Lung (tissue), 12 donors: ENCODE results near the gene KRT80. TPM values are rescaled to one million over a fixed set of nuclear protein-coding genes. Genes with fewer than 3 reads are reported as not detected.

Experiments
- ATAC-seq: fragments of 200-7000 bp; cut with Tn5 transposase; one replicate; pipeline ENCODE4 v1.9.1; 2020; ENCODE audit warnings: moderate number of reproducible peaks; ENCODE audit not compliant: insufficient read depth, low FRiP score
- DNase-seq, 3 donors: peaks; one replicate each; pipeline ENCODE4 v3.0.0-alpha.2; 2013 to 2017
- H3K27ac ChIP-seq, 2 donors: one replicate each; pipeline ENCODE4 v1.5.1; 2013; ENCODE audit warnings: mild to moderate bottlenecking in 2 of 2, moderate library complexity in 2 of 2, control low read depth in 1 of 2, inconsistent platforms in 1 of 2, low read depth in 1 of 2, low read length in 1 of 2
- H3K27me3 ChIP-seq, 3 donors: one replicate each; pipeline ENCODE4 v1.5.1; 2013; ENCODE audit warnings: low read length in 2 of 3; ENCODE audit not compliant: control insufficient read depth in 3 of 3, insufficient read depth in 3 of 3
- H3K36me3 ChIP-seq, 4 donors: one replicate each; pipeline ENCODE4 v1.5.1; 2013; ENCODE audit warnings: low read length in 4 of 4, mild to moderate bottlenecking in 1 of 4, moderate library complexity in 1 of 4; ENCODE audit not compliant: control insufficient read depth in 4 of 4, insufficient read depth in 4 of 4
- H3K4me1 ChIP-seq, 5 donors: one replicate each; pipeline ENCODE4 v1.5.1; 2013; ENCODE audit warnings: low read length in 5 of 5, mild to moderate bottlenecking in 2 of 5, moderate library complexity in 1 of 5; ENCODE audit not compliant: control insufficient read depth in 5 of 5, insufficient read depth in 5 of 5
- H3K4me3 ChIP-seq: one replicate; pipeline ENCODE4 v1.5.1; 2013; ENCODE audit warnings: mild to moderate bottlenecking, control low read depth, moderate library complexity
- H3K9ac ChIP-seq, 2 donors: one replicate each; pipeline ENCODE4 v1.5.1; 2013; ENCODE audit warnings: low read length in 2 of 2, control low read depth in 1 of 2; ENCODE audit not compliant: insufficient read depth in 1 of 2
- H3K9me3 ChIP-seq, 4 donors: one replicate each; pipeline ENCODE4 v1.5.1; 2013; ENCODE audit warnings: low read length in 3 of 4, mild to moderate bottlenecking in 1 of 4, moderate library complexity in 1 of 4; ENCODE audit not compliant: control insufficient read depth in 4 of 4, insufficient read depth in 3 of 4
- WGBS, 2 donors: extraction: QIAGEN DNeasy Blood & Tissue Kit; methylation state at CpG; one replicate each; pipeline ENCODE4 v1.1.7; 2013; 5-methylcytosine and 5-hydroxymethylcytosine counted together
- polyA plus RNA-seq, 2 donors: library from polyadenylated mRNA; stranded (reverse); fragments of 200-250 nt; gene quantifications; one replicate each; pipeline ENCODE4 v1.2.1, GENCODE V29; 2013
- total RNA-seq, 2 donors: library from RNA; depleted of rRNA in 1 of 2; stranded (reverse); fragments of >200 nt in 1 of 2; gene quantifications; one replicate each; pipeline ENCODE4 v1.2.1, GENCODE V29; 2014 to 2021
- TF ChIP-seq, protein P1 (sequence below): IDR thresholded peaks from 2 replicates; pipeline ENCODE4 v1.5.1; 2012; ENCODE audit warnings: mild to moderate bottlenecking; ENCODE audit errors: control extremely low read depth, extremely low read depth
- donor health status: control.
- donor health status: control.
- donor health status: Bipolar disorder and iron deficiency.
- donor health status: healthy.
- donor health status: DM: yes; HTN: yes; CAD: no.

KRT80 gene
- total and polyA plus RNA-seq, 4 donors = 1.8 to 15.5 (median 8.6) TPM

DNA sequence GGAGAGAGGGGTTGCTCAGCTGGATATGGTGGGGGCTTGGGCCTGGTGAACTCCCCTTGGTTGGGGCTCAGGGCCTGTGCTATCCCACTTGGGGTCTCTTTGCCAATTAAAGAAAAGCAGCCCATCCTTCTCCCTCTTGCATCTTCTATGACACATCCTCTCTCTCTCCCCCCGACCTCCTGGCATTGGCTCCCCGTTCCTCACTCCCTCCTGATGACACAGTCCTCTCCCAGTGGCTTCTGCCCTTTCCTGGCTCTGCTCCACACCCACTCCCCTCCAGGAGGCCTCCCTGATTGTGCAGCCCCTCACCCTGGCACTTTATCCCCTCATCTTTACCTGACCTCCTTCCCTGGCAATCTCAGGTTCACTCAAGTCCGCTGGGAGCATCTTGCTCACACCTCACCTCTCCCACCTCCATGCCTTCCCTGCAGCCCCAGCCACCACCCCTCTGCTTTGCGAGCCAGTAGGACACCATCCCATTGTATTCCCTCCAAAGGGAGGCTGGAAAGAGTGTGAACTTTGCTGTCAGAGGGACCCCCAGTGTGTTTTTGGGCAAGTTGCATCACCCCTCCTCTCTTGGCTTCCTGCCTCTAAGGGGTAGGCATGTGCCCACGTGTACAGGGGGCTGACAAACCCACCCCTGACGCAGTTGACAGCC is 10.7 kb downstream of the KRT80 start:
- 78 to 79% methylated on average over 6 of the region's 6 CpGs for WGBS, 2 donors
- Histone ChIP-seq H3K27me3 (no peaks in the 10 kb centered on the region), H3K27ac (no peak overlapping the region), H3K9ac (no peak overlapping the region), H3K9me3 (no peaks in the 10 kb centered on the region), H3K4me3 (no peak overlapping the region), H3K4me1 (peaks cover 0 to 19% (median 5%) of the 10 kb centered on the region in 5 donors), H3K36me3 (no peaks in the 10 kb centered on the region)
- ATAC-seq (no peak), DNase-seq (no peak)
- TF ChIP-seq, protein P1, sequence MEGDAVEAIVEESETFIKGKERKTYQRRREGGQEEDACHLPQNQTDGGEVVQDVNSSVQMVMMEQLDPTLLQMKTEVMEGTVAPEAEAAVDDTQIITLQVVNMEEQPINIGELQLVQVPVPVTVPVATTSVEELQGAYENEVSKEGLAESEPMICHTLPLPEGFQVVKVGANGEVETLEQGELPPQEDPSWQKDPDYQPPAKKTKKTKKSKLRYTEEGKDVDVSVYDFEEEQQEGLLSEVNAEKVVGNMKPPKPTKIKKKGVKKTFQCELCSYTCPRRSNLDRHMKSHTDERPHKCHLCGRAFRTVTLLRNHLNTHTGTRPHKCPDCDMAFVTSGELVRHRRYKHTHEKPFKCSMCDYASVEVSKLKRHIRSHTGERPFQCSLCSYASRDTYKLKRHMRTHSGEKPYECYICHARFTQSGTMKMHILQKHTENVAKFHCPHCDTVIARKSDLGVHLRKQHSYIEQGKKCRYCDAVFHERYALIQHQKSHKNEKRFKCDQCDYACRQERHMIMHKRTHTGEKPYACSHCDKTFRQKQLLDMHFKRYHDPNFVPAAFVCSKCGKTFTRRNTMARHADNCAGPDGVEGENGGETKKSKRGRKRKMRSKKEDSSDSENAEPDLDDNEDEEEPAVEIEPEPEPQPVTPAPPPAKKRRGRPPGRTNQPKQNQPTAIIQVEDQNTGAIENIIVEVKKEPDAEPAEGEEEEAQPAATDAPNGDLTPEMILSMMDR = no peak

DNA sequence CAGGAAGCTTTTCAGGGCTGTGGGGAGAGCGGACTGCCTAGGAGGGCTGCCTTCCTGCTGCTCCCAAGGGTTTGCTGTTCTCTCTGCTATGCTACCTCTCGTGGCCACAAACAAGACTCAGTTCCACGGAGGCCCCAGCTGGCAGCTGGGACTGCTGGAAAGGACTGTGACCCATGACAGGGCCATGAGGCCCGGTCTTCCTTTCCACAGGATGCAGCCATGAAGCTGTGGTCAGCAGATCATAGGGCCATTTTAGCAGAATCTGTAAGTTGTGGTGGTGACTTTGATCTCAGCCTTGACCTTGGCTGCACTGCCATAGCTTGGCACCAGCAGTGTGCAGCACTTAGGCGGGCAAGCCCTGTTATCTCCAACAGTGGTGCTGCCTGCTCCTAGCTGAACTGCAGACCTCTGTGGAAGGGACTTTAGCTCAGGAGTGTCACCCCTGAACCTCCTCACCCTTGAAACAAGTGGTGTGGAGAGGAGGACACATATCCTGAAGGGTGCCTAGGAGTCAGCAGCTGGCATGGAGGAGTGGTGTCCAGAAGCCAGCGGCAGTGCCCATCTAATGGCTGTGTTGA is 12.3 kb downstream of the KRT80 start:
- 90 to 95% methylated on average over 6 of the region's 6 CpGs for WGBS, 2 donors
- no peak overlapping the region for H3K9ac ChIP-seq
- H3K36me3 ChIP-seq = no peaks in the 10 kb centered on the region
- no peak overlapping the region for H3K4me3 ChIP-seq
- no peak overlapping the region for H3K27ac ChIP-seq
- DNase-seq = no peak
- H3K9me3 ChIP-seq = no peaks in the 10 kb centered on the region
- TF ChIP-seq, protein P1 = no peak
- peaks cover 0 to 20% (median 5%) of the 10 kb centered on the region in 5 donors for H3K4me1 ChIP-seq
- no peaks in the 10 kb centered on the region for H3K27me3 ChIP-seq
- no peak for ATAC-seq

DNA sequence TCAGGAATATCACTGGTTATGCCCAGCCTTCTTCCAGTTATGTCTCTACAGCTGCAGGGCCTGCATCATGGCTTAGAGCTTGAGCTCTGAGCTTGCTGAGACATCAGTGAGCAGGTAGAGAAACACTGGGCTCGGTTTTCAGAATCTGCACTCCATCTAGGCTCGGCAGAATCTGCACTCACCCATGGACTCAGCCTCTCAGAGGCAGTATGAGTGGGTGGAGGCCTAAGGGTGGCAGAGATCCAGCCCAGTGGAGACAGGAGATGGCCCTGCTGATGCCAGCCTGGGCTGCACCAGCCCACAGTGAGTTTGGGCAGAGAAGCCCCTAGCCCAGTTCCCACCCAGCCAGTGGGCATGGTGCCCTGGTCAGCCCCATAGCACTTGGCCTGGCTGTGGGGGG is 12.8 kb downstream of the KRT80 start:
- no peak overlapping the region for H3K9ac ChIP-seq
- no peak overlapping the region for H3K27ac ChIP-seq
- WGBS, 2 donors = 59 to 82% methylated on average over 2 of the region's 2 CpGs
- TF ChIP-seq, protein P1 = no peak
- no peak for ATAC-seq
- no peak overlapping the region for H3K4me3 ChIP-seq
- no peaks in the 10 kb centered on the region for H3K9me3 ChIP-seq
- H3K36me3 ChIP-seq = no peaks in the 10 kb centered on the region
- DNase-seq = no peak
- no peaks in the 10 kb centered on the region for H3K27me3 ChIP-seq
- H3K4me1 ChIP-seq = peaks cover 0 to 18% (median 5%) of the 10 kb centered on the region in 5 donors
